HUES6 (cell line): ENCODE data around the gene DYNC2H1.

Source experiments
- H3K27ac ChIP-seq: 2 replicates; pipeline ENCODE4 v1.7.0; 2013; ENCODE audit warnings: low read depth, mild to moderate bottlenecking, low read length, inconsistent platforms
- H3K27me3 ChIP-seq: 2 replicates; pipeline ENCODE4 v1.6.1; 2013; ENCODE audit warnings: low read length; ENCODE audit not compliant: control insufficient read depth, insufficient read depth
- H3K36me3 ChIP-seq: 2 replicates; pipeline ENCODE4 v1.6.1; 2013; ENCODE audit warnings: low read length; ENCODE audit not compliant: control insufficient read depth, insufficient read depth
- H3K4me1 ChIP-seq: 2 replicates; pipeline ENCODE4 v1.6.1; 2013; ENCODE audit warnings: low read length; ENCODE audit not compliant: control insufficient read depth, insufficient read depth
- H3K4me3 ChIP-seq: 2 replicates; pipeline ENCODE4 v1.5.1; 2013; ENCODE audit warnings: low read depth, low read length
- H3K9ac ChIP-seq: one replicate; pipeline ENCODE4 v1.6.1; 2013; ENCODE audit warnings: mild to moderate bottlenecking, low read length
- H3K9me3 ChIP-seq: 2 replicates; pipeline ENCODE4 v1.6.1; 2013; ENCODE audit warnings: low read depth, low read length; ENCODE audit not compliant: control insufficient read depth, insufficient read depth

DYNC2H1 gene

DNA sequence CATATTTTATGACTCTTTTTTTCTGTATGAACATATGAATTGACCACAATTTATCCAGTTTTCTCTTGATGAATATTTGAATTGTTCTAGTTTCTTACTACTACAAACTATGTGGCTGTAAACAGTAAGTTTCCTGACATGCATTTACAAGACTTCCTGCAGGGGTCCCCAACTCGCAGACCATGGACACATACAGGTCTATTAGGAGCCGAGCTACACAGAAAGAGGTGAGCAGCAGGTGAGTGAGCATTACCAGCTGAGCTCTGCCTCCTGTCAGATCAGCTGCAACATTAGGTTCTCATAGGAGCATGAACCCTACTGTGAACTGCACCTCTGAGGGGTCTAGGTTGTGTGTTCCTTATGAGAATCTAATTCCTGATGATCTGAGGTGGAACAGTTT is 379.4 kb downstream of the DYNC2H1 start:
- H3K36me3 ChIP-seq: no peaks in the 10 kb centered on the region
- H3K9me3 ChIP-seq: peaks cover 25% of the 10 kb centered on the region
- no peak overlapping the region for H3K9ac ChIP-seq
- peaks cover 12% of the 10 kb centered on the region; the same call in 1 of the 2 replicates for H3K4me1 ChIP-seq
- H3K27me3 ChIP-seq: no peaks in the 10 kb centered on the region
- H3K27ac ChIP-seq: no peak overlapping the region
- no peak overlapping the region for H3K4me3 ChIP-seq

DNA sequence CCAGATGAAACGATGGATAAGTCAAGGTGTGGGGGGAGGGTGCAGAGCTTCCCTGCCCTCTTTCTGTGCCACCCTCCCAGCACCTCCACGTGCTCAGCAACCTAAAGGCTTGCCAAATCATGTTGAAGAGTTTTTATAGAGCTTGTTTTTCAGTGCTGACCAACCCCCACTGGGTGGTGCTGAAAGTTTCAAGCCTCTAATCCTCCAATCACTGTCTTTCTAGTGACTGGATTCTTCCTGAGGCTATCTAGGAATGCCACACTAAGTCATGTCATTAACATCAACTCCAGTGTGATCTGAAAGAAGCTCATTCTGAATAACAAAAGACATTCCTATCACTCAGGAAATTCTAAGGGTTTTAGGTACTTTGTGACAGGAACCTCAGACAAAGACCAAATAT is 382.6 kb downstream of the DYNC2H1 start:
- H3K27ac ChIP-seq: peak overlapping the region; percentile 51
- peaks cover 25% of the 10 kb centered on the region for H3K9me3 ChIP-seq
- no peak overlapping the region for H3K9ac ChIP-seq
- H3K4me1 ChIP-seq: peaks cover 17% of the 10 kb centered on the region; the same call in 1 of the 2 replicates
- no peaks in the 10 kb centered on the region for H3K27me3 ChIP-seq
- H3K4me3 ChIP-seq: no peak overlapping the region
- H3K36me3 ChIP-seq: no peaks in the 10 kb centered on the region

DNA sequence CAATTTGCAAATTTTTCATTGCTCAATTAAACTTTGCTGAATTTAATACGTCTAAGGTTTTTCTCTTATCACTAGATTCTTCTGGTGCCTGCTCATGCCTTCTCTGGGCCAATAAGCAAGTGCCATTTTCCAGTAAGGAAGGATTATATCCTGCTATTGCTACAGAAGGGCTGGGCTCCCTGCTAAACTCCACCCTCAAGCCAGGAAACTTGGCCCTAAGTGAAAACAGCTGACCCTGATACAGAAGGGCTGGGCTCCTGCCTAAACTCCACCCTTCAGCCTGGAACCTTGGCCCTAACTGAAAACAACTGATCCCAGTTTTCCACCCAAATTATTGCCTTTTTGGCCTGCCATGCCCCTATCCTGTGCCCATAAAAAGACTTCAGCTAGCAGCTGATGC is 385.3 kb downstream of the DYNC2H1 start:
- H3K36me3 ChIP-seq: no peaks in the 10 kb centered on the region
- H3K27ac ChIP-seq: no peak overlapping the region
- no peak overlapping the region for H3K9ac ChIP-seq
- H3K27me3 ChIP-seq: no peaks in the 10 kb centered on the region
- H3K4me1 ChIP-seq: peaks cover 17% of the 10 kb centered on the region; the same call in 1 of the 2 replicates
- peaks cover 10% of the 10 kb centered on the region for H3K9me3 ChIP-seq
- H3K4me3 ChIP-seq: no peak overlapping the region

DNA sequence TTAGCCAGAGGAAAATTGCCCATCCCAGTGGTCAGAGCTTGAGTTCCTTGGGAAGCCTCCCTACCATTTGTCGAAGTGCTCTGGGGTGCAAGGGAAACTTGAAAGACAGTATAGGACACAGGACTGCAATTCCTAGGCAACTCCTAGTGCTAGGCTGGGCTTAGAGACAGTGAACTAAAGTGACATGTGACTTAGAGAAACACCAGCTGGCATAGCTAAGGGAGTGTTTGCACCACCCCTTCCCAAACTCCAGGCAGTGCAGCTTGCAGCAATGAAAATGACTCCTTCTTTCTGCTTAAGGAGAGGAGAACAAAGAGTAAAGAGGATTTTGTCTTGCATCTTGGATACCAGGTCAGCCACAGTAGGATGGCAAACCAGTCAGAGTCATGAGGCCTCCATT is 388.0 kb downstream of the DYNC2H1 start:
- Histone ChIP-seq H3K27me3 (no peaks in the 10 kb centered on the region), H3K4me1 (peaks cover 8% of the 10 kb centered on the region; the same call in 1 of the 2 replicates), H3K9ac (no peak overlapping the region), H3K9me3 (no peaks in the 10 kb centered on the region), H3K27ac (no peak overlapping the region), H3K36me3 (no peaks in the 10 kb centered on the region), H3K4me3 (no peak overlapping the region)

DNA sequence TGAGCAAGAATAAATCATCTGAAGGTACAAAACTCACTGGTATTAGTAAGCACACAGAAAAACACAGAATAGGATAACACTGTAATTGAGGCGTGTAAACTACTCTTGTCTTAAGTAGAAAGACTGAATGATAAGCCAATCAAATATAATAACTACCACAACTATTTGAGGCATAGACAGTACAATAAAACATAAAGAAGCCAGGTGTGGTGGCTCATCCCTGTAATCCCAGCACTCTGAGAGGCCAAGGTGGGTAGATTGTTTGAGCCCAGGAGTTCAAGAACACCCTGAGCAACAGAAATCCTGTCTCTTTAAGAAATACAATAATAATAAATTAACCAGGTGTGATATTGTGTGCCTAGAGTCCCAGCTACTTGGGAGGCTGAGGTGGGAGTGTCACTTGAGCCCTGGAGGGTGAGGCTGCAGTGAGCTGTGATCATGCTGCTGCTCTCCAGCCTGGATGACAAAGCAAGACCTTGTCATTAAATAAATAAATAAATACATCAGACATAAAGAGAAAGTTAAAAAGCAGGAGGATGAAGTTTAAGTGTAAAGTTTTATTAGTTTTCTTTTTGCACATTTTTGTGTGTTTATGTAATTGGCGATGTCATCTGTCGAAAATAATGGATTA is 390.6 kb downstream of the DYNC2H1 start:
- H3K27ac ChIP-seq: no peak overlapping the region
- H3K36me3 ChIP-seq: no peaks in the 10 kb centered on the region
- no peaks in the 10 kb centered on the region for H3K27me3 ChIP-seq
- H3K4me1 ChIP-seq: 0 out of 2 replicates have a peak, but pooled peaks cover under 1% of the 10 kb centered on the region
- no peak overlapping the region for H3K4me3 ChIP-seq
- no peaks in the 10 kb centered on the region for H3K9me3 ChIP-seq
- no peak overlapping the region for H3K9ac ChIP-seq

DNA sequence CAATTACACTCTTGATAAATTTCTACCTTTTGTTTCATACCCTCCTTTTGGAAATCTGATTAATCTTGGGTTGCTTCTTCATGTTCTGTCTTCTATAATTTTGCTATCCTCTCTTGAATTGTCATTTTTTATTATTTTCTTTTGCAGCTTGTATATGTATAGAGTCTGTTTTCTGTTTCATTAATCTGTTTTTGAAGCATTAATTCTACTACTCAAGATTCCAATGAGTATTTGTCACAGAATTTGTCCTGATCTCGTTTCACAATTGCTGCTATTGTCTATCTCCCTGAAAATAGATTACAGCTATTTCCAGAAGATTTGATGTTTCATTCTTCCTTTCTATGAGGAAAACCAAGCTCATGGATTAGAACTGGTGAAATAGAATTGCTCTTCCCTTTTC is 406.1 kb downstream of the DYNC2H1 start:
- no peaks in the 10 kb centered on the region for H3K4me1 ChIP-seq
- H3K27ac ChIP-seq: no peak overlapping the region
- H3K4me3 ChIP-seq: no peak overlapping the region
- H3K36me3 ChIP-seq: no peaks in the 10 kb centered on the region
- no peak overlapping the region for H3K9ac ChIP-seq
- H3K27me3 ChIP-seq: no peaks in the 10 kb centered on the region
- H3K9me3 ChIP-seq: no peaks in the 10 kb centered on the region

DNA sequence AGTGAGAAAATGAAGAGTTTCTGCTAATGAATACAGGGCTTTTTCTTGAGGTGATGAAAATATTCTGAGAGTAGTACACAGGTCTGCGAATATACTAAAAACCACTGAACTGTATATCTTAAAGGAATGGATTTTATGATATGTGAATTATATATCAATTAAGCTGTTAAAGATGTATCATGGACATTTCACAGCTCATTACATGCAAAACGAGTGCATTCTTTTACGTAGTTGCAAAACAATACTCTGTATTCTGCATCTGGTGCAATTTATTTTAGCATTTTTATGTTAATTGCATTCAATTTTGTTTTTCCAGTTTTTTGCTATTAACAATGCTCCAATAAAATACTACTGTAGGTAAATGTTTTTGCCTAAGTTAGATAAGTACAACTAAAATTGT is 411.6 kb downstream of the DYNC2H1 start:
- H3K9me3 ChIP-seq: no peaks in the 10 kb centered on the region
- no peak overlapping the region for H3K9ac ChIP-seq
- H3K27ac ChIP-seq: no peak overlapping the region
- H3K4me3 ChIP-seq: no peak overlapping the region
- H3K4me1 ChIP-seq: no peaks in the 10 kb centered on the region
- H3K36me3 ChIP-seq: no peaks in the 10 kb centered on the region
- no peaks in the 10 kb centered on the region for H3K27me3 ChIP-seq

DNA sequence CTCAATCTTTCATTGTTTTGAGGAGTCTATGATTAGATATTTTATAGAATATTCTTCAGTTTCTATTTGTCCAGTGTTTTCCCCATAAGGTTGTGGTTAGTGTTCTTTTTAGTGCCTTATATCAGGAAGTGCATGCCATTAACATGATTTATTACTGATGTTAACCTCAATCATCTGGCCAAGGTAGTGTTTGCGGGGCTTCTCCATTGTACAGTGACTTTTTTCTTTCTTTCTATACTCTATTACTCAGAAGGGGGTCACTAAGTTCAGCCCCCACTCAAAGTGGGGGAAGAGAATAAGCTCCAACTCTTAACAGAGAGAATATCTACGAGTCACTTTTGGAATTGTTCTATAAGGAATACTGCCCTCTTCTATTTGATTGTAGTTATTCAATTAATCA is 415.8 kb downstream of the DYNC2H1 start:
- H3K9ac ChIP-seq: no peak overlapping the region
- H3K4me1 ChIP-seq: no peaks in the 10 kb centered on the region; the same call in 1 of the 2 replicates
- no peaks in the 10 kb centered on the region for H3K36me3 ChIP-seq
- no peaks in the 10 kb centered on the region for H3K27me3 ChIP-seq
- H3K9me3 ChIP-seq: no peaks in the 10 kb centered on the region
- no peak overlapping the region for H3K4me3 ChIP-seq
- H3K27ac ChIP-seq: no peak overlapping the region

DNA sequence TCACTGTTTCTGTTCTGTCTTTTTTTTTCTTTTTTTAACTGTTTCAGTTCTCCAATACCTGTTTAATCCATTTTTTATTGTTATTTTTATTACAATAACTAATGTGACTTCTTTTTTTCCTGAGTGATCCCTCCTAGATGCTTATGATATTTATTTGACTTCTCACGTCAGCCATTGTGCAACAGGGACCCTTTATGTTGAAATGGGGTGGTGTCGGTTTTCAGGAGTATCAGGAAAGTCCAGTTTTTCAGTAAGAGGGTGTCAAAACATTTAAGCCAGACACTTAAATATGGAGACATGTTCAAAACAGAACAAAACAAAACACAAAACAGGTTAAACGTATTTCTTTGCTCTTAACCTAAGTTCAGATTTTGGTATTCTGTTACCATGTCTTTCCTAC is 418.8 kb downstream of the DYNC2H1 start:
- H3K9ac ChIP-seq: no peak overlapping the region
- no peak overlapping the region for H3K27ac ChIP-seq
- no peaks in the 10 kb centered on the region; the same call in 1 of the 2 replicates for H3K4me1 ChIP-seq
- no peak overlapping the region for H3K4me3 ChIP-seq
- H3K9me3 ChIP-seq: no peaks in the 10 kb centered on the region
- no peaks in the 10 kb centered on the region for H3K27me3 ChIP-seq
- no peaks in the 10 kb centered on the region for H3K36me3 ChIP-seq

DNA sequence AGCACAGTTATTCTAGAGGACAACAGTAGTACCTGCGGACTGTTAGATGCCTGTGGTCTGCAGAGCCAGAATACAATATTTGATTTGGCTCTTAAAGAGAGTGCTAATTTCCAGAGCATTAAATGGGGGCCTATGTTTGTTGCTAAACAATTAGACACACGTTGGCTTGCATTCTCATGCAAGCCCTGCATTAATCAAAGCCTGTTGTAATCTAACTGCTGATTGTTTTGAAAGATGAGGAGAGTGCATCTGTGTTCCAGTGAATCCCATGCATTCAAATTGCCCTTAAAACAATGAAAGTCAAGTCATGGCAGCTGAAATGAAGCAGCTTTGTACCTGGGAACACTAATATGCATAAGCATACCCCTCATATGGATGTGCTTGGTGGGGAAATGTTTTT is 419.4 kb downstream of the DYNC2H1 start:
- Histone ChIP-seq H3K9ac (no peak overlapping the region), H3K36me3 (no peaks in the 10 kb centered on the region), H3K4me3 (no peak overlapping the region), H3K9me3 (no peaks in the 10 kb centered on the region), H3K4me1 (no peaks in the 10 kb centered on the region; the same call in 1 of the 2 replicates), H3K27ac (no peak overlapping the region), H3K27me3 (no peaks in the 10 kb centered on the region)

DNA sequence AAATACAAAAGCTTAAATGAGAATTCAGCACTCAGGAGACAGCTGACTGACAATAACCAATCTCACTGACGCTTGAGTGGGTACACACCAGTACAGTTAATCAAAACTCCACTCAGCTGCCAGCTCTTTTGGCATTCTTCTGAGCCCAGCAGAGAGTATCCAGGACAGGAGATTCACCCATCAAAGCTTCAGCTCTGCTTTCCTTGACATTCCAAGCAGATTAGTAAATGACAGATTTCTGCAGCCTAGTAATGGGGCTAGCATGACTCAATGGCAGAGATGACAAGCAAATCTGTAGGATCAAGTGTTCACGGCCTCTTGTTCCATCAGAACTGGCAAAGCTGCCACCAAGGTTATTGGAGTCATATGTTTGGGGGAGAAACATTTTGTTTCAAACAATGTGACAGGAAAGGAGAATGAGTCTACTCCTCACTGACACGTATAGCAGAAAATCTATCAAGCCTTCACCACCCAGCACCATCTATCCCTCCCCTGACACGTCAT is 420.0 kb downstream of the DYNC2H1 start:
- Histone ChIP-seq H3K4me3 (no peak overlapping the region), H3K9ac (no peak overlapping the region), H3K27ac (no peak overlapping the region), H3K9me3 (no peaks in the 10 kb centered on the region), H3K36me3 (no peaks in the 10 kb centered on the region), H3K4me1 (no peaks in the 10 kb centered on the region; the same call in 1 of the 2 replicates), H3K27me3 (no peaks in the 10 kb centered on the region)
